Stimulated activated CD8-positive, alpha-beta memory T cell treated with anti-CD3 and anti-CD28 coated beads, Interleukin-12 subunit alpha, Interleukin-12 subunit beta, amount 100 ng/mL, for 1 hour (primary cell): Measurements from ENCODE around the gene ERI3.

Experiments
- DNase-seq: peaks from one replicate; pipeline ENCODE4 v3.0.0-alpha.2; 2020; ENCODE audit warnings: low read depth

Gene ERI3, protein sequence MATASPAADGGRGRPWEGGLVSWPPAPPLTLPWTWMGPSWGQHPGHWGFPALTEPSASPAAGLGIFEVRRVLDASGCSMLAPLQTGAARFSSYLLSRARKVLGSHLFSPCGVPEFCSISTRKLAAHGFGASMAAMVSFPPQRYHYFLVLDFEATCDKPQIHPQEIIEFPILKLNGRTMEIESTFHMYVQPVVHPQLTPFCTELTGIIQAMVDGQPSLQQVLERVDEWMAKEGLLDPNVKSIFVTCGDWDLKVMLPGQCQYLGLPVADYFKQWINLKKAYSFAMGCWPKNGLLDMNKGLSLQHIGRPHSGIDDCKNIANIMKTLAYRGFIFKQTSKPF

DNA sequence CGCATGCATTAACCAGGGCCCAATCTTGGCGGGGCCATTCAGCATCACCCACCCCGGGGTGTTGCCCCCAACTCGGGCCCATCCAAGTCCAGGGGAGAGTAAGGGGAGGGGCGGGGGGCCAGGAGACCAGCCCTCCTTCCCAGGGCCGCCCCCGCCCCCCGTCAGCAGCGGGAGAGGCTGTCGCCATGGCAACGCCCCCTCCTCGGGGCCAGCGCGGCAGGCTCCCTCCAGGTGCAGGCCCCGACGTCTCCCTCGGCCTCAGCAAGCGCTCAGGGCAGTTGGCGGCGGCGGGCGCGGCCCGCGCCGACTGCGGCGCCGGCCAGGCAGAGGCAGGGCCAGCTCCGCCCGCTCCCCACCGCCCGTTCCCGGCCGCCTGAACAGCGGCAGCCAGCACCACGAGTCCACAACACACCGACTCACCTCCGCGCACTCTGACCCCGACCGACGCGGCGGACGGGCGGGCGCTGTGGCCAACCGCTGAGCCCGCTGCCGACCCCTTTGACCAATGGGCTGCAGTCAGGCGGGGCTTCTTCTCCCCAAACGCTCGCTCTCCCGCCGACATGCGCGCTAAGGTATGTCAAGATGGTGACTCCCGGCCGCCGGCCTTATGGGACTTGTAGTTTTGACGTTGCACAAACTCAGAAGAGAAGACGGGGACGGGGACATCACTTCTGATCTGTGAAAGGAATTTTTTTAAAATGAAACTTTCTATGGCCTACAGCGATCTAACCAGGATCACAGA is at the start of gene ERI3:
TSS of gene ERI3 (minus strand) at position 418 of the 742 bp plus-strand sequence. CDS start at position 187, 231 bp downstream.
- peak; percentile 92 for DNase-seq

DNA sequence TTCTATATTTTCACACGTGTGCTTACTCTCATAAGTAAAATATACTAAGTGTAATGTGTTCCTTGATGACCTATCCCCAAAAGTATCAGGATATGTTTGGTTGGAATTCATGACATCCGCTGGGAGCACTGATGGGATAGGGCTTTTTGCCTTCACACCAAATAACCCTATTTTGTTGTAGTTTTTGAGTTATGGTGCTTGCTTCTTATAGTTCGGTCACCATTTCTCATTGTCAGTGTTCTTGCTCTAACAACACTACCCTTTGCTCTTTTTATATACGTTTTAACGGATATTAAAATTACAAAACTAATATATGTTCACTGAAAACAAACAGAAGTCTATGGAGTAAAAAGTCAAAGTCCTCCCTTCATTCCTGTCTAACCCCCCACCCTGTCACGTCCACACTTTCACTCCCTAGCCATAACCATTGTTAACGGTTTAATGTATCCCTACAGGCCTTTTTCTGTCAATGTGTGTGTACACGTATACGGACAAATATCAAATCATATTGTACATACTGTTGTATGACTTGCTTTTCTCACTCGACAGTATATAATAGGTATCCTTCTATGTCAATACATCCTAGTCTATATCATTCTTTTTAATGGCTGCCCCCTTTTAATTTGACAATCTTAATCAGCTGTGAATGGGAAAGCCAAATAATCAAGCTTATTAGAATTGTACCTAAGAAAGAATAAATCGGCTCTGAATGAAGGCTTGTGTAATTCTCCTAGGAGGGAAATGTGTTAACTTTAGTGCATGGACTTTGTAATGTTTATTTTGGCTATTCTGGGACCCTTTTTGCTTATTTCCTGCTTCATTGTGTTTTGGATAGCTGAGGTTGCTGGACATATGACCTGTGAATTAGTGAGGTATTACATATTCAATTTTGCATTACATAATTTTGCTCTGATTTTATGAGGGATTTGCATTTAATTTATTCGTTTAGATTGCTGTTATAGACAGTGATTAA is 46.5 kb upstream of the ERI3 start:
- DNase-seq: no peak

DNA sequence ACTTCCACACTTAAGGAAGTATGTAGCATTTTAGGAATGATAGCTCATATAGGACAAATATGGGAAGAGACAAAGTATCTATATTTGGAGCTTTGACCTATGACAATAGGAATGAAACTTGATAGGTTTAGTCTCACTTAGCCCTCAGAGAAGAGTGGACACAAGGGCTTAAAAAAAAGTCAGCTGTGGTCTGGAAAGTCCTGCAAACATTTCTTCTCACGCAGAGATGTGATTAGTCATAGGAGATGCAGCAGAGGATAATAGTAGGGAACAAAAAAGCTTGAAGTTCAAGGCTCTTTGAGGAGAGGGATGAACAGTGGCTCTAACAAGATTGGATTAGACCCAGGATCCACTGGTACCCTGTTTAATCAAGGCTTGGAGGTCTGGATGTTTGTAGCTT is 35.2 kb upstream of the ERI3 start:
- no peak for DNase-seq

DNA sequence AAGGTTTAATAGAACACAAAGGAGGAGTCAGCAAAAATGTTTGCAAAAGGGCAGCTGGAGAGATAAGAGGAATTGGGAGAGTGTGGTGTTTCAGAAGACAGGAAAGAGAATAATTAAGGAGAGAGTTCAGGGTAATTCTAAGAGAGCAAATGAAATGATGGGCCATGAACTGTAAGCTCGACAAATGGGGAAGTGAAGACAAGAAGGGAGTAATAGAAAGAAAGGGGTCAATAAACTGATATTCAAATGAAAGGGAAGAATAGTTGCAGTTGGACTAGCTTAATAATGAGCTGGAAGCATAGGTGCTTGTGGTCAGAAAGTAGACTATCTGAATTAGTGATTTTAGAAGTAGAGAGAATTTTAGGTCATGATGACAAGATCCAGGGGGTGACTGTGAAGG is 34.4 kb upstream of the ERI3 start:
- no peak for DNase-seq

DNA sequence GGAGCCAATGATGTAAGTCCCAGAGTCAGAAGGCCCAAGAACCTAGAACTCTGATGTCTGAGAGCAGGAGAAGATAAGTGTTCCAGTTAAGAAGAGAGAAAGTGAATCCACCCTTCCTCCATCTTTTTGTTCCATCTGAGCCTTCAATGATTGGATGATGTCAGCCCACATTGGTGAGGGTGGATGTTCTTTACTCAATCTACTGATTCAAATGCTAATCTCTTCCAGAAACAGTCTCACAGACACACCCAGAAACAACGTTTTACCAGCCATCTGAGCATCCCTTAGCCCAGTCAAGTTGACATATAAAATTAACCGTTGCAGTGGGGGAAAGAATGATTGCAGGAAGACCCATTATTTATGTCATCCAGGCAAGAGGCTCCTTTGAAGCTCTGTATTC is 33.5 kb upstream of the ERI3 start:
- DNase-seq: no peak

DNA sequence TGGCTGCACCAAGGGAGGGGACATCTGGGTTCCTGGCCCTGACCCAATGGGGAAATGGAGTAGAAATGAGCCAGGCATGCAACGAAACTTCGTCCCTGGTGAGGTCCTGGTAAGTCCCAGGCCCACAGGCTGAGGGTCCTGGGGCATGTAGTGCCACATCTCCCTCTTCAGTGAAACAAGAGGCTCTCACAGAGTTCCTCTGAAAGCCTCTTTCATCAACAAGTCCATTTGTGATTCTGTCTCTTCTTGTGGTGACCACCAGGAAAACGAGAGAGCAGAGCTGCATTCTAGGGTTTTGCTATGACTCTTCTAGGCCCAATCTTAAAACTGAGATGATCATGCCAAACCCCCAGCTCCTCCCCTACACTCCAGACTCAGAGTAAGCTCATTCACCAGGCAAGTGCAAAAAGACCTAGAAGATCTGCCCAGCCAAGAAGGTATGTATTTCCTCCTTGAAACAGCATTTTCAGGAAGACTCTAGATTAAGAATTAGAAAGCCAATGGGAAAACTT is 25.7 kb upstream of the ERI3 start:
- no peak for DNase-seq

DNA sequence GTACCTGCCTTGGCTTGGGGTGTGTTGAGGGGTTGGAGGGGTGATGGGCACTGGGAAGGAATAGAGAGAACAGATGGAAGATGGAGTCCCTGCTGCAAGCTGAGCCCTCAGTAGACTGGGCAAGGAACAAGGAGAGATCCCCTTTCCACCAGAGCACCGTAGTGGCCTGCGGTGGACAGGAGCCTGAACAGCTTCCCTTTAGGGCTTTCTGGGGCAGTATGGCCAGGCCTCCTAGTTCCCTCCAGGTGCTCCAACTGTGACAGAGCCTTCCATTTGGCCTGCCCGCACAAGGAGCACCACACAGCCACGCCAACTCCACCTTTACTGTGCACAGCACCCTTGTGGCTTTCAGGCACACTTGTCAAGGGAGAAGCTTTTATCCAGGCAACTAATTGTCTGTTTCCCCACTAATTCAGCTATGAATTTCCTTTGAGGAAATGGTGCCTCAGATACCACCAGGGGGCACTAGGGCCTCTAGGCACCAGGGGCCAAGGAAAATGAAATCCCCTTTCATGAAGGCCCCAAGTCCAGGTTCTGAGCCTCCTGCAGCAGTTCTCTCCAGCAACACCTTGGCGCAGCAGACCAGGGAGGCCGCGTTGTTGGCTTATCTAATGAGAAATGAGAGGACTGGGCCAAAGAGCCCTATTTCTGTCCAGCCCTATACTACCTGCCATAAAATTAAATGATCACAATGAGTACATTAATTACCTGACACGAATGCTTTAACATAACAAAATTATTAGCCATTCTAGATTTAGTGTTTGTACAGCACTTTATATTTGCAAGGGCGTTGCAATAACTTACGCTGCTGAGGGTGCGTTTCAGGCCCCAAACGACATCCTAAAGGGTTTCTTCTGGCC is 23.1 kb upstream of the ERI3 start:
- no peak for DNase-seq

DNA sequence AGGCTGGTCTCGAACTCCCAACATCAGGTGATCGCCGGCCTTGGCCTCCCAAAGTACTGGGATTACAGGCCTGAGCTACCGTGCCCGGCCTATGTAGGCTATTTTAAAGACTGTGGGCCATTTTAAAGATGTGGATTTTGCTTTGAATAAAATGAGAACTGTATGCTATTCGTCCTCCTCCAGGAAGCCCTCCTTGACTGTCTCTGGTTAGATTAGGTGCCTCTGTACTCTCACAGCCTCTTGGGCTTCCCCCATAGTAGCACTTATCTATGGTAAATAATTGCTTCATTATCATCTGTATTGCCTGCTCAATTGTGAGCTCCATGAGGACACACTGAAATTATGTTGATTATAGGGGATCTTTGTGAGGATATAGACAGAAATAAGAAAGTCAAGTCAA is 20.5 kb upstream of the ERI3 start:
- DNase-seq: no peak

DNA sequence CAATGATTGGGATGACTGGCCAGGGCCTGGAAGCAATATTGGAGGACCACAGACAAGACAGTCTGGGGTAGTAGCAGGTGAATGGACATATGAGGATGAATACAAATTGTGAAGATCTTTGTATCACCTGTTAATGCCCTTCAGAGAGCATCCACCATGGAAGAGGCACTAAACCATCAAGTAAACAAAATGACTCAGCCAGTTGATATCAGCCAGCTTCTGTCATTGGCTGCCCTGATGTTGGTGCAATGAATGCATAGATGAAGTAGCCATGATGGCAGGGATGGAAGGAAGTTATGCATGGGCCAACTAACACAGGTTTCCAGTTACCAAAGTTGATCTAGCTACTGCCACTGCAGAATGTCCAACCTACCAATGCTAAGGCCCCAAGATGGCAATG is 16.1 kb upstream of the ERI3 start:
- no peak for DNase-seq

DNA sequence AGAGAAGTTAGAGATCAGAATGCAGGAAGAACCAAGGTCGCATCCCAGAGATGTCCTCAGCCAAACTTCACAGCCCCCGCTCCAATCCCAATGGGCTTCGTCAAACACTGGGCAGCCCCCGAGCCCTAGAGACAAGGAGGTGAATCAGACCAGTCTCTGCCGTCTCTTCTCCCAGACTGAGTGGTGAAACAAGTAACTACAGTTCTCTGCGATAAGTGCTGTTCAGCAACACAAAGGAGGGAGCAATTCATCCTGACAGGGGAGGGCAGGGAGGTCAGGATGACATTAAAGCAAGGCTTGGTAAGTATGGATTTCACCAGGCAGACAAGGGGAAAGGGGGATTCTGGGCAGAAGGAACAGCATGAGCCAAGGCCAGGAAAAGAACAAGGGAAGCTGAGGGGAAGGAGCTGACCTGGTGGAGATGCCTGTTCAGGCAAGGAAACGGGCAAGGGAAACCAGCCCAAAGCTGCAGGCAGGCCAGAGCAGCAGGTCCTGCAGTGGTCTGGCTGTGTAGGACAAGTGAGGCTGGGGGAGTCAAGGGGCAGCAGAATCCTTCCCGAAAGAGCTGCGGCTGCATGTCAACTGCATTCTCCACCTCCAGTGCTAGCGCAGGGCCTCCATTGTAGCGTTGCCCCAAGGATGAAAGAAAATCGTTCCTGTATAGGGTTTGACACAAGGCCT is 13.6 kb upstream of the ERI3 start:
- DNase-seq: no peak

DNA sequence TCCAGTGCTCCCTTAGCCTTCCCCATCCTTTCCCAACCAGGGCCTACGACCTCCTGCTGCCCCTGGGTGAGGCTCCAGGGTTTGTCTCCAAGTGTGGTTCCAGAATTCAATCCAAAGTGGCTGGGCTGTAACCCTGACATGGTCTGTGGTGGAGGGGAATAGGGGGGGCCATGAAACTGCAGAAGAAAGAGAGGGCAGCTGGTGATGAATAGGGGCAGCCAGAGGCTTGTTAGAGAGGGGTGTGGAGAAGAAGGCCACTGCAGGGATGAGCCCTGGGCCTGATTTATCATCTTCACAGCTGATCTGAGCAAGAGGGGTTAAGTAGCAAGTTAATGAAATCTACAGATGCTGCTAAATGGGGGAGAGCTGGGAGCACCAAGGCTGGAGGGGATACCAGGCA is 12.9 kb upstream of the ERI3 start:
- DNase-seq: no peak

DNA sequence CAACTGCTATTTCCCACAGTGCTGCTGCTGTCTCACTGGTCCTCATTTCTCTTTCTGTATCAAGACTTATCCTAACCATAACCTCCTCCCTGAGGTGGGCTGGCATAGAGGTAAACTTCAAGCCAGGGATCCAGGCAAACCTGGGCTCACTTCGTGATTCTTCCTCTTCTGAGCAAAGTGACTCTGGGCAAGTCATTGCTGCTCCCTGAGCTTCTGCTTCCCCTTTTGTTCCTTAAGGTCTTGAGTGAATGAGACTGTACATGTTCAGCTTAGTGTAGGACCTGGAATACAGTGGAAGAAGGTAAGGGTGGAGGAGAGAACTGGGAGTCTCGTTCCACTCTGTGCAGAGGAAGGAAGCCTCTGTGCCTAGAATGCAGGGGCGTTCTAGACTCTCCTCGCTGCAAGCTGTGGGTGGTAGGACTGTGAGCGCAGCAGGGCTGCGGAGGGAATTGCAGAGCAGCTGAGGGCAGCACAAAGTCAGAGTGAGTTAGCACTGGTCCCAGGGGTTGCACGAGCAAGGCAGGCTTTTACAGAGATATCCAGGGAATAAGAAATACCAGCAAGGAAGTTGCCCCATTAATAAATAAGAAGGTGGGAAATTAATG is 11.4 kb upstream of the ERI3 start:
- no peak for DNase-seq

DNA sequence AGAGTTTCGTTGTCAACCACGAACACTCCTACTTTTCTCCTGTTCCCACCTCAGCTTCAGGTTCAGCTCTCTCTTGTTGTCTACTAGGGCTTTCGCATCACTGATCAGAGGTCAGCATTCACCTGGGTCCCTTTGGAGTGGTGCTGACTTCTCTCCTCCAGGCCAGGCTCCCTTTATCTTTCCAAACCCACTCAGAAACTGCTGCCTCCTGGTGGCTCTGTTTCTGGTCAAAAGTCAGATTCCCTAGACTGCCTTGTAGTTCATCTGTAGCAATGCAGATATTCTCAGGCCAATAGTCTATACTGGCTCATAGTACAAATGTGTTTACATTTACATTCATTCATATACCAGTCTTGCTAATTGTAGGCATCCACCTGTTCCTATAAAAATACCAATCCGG is 6.4 kb upstream of the ERI3 start:
- no peak for DNase-seq

DNA sequence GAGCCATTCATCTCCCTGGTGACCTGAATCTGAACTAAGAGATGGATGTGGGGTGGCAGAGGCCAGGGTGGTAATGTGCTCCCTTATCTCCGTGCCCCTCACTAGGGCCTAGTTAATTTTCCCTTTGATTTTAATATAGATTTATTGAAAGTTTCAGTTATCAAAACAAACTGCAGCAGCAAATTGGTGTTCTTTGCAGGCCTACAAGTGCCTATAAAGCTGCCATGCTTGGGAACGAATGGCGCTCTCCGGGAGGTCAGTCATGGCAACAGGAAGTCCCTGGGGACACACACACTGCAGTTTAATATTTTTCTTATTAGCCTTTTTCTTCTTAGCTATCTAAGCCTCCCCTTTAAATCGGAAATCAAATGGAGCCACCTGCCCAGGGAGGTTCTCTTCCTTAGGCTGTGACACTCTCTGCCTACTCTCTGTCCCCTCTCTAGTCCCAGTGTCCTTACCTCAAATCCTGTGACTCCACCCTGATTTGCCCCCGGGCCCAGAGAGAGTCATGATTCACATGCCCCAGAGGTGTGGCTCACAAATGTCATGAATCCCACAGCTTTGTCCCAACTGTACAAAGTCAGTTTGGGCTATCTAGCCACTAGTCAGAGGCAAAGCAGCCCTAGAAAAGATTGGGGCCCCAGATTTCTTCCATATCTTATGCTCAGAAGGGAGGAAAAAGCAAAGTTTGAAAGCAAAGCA is 4.3 kb upstream of the ERI3 start:
- no peak for DNase-seq

DNA sequence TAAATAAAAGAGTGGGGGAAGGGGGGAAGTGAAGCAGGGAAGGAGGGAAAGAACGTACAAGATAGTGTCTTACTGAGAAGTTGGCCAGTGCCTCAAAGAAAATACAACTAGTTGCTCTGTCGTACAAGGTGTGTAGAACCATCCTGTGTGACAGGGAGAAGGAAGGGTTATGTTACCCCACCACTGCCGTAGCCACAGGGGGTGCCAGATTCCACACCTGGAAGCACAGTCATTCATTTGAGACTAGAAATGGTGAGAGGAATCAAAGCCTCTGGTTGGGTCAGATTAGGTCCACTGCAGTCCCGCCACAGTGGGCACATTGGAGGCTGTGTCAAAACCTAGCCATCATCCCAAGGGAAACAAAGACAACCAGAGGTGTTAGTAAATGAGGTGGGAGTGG is 2.7 kb upstream of the ERI3 start:
- no peak for DNase-seq

DNA sequence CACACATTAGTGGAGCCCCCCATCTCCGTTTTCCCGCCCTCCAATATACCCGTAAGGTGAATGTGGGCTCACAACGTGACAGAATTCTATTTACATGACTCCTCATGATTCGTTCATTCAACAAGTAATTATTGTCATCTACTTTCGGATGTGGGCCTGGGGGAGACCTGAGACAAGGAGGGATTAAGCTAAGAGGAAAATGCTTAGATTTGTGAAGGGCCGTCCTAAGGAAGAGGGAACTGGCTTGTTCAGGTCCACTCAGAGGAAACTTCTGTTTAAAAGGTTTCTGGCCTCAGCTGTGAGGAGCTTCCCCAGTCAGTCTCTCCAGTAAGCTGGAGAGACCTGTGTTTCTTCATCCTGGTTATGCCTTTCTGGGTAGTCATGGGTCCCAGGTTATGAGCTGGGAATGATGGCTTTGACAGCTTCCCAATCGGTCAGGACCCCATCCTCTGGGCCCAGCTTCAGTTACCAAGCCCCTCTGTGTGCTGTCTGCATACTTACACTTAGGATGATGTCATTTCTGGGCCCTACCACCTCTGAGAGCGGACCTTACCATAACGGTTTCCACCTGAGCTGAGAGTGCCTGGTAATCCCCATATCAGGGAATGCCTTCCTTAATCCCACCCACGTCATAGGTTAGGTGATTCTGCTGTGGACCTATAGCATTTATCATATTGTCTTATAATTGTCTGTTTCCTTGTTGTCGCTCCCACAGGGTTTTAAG is 687 bp upstream of the ERI3 start:
- DNase-seq: no peak

DNA sequence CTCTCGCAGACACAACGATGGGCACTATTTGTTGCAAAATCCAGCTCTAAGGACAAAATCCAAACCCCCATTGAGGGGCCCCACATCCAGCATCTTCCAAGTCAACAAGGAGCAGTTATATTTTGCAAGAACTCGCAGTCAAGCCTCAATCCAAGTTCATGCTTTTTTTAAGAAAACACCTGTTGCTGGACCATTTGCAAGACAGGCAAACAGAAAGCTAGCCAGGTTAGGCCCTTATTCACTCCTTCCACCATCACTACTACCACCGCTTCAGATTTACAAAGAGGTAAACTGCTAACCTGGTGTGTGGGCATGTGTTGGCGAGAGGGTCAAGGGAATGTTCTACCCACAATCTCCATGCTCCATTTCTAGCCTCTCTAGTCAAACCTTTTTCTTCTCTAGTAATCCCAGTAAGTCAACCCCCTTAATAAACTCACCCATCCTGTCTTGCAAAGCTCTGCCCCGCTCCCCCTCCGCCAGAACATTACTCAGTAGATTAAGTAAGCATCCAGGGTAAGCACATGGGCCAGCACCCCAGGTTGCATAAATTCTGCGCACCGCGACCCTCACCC is 703 bp downstream of the ERI3 start:
- DNase-seq: no peak

DNA sequence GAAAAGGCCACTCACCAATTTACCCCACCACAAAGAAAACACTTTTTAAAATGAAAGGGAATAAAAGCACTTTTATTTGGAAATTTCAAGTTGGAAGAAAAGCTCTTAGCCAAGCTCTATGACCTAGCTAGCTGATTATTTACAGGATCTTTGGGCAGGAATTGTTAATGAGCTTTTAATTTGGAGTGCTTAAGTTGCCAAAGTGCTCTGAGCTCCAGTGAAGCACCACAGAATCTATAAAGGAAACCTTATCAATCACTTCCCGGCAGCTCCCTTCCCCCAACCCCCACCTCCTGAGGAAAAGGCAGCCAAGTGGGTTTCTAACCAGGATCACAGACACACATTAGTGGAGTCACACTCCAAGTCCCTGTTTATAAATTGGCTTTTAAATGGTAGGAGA is 1.5 kb downstream of the ERI3 start:
- no peak for DNase-seq

DNA sequence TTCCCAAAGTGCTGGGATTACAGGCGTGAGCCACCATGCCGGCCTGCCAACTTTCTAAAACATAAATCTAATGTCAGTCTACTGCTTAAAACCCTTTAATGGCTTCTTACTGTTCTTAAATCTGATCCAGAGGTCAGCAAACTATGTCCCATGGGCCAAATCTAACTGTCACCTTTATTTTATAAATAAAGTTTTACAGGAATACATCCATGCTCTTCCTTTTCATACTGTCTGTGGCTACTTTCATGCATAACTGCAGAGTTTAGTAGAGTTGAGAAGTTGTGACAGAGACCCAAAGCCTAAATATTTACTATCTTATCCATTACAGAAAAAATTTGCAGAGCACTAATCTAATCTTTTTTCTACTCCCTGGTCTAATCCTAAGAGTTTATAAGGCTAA is 3.8 kb downstream of the ERI3 start:
- DNase-seq: no peak
